OCI-LY3 (cell line): ENCODE measurements around the gene SETD9.

ENCODE experiments used
- EZH2phosphoT487 ChIP-seq: fragments of 200-600 bp; shearing (Covaris generic); IDR thresholded peaks from 2 replicates; pipeline ENCODE4 v1.6.1; 2018; ENCODE audit warnings: antibody characterized with exemption, mixed run types, low read depth
- TF ChIP-seq, protein P1 (sequence below): fragments of 200-600, 300-600 bp; sonication (generic); IDR thresholded peaks from 2 replicates; pipeline ENCODE4 v1.5.1; 2014; ENCODE audit warnings: antibody characterized with exemption, low read length, low read depth

DNA sequence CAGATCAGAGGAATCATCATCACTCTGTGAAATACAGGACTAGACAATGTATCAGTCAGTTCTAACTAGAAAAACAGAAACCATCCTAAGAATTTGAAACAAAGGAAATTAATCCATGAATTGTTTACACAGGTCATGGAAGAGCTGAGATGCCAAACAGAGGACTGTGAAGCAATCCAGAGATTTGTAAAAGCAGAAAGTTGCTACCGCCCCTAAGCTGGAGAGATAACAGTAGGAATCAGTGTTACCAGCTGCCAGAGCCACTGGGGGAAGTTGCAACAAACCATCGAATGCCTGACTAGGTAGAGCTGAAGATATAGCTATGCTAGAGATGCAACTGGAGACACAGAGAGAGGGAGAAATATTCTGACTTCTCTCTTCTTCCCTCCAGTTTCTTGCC, 52.9 kb downstream of the SETD9 start:
- TF ChIP-seq, protein P1, sequence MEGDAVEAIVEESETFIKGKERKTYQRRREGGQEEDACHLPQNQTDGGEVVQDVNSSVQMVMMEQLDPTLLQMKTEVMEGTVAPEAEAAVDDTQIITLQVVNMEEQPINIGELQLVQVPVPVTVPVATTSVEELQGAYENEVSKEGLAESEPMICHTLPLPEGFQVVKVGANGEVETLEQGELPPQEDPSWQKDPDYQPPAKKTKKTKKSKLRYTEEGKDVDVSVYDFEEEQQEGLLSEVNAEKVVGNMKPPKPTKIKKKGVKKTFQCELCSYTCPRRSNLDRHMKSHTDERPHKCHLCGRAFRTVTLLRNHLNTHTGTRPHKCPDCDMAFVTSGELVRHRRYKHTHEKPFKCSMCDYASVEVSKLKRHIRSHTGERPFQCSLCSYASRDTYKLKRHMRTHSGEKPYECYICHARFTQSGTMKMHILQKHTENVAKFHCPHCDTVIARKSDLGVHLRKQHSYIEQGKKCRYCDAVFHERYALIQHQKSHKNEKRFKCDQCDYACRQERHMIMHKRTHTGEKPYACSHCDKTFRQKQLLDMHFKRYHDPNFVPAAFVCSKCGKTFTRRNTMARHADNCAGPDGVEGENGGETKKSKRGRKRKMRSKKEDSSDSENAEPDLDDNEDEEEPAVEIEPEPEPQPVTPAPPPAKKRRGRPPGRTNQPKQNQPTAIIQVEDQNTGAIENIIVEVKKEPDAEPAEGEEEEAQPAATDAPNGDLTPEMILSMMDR: no peak
- no peak for TF ChIP-seq EZH2phosphoT487
